Activated CD4-positive, CD25-positive, alpha-beta regulatory T cell (primary cell): ENCODE data around the gene PRLR.

Source experiments
- DNase-seq, 4 experiments: peaks; one replicate each; lab custom pipeline; 2025; lab: John Stamatoyannopoulos, UW

PRLR gene

GRCh38 chr5:35159370-35159742 is 70.9 kb downstream of the PRLR start:
- no peak for DNase-seq

- DNase-seq, result no peak
These were observed 71.5 kb downstream of the PRLR start for GRCh38 chr5:35158622-35159369.

- no peak for DNase-seq
These were observed 72.1 kb downstream of the PRLR start for GRCh38 chr5:35158204-35158603.

- DNase-seq, result no peak
These were observed 76.8 kb downstream of the PRLR start for GRCh38 chr5:35153375-35153932.

GRCh38 chr5:35152733-35153132 is 77.6 kb downstream of the PRLR start:
- DNase-seq, result no peak

GRCh38 chr5:35151146-35151920 is 79.0 kb downstream of the PRLR start:
- no peak for DNase-seq

- DNase-seq, result no peak
These were observed 81.2 kb downstream of the PRLR start for GRCh38 chr5:35149041-35149440.

- no peak for DNase-seq
These were observed 83.9 kb downstream of the PRLR start for GRCh38 chr5:35146406-35146805.

GRCh38 chr5:35145691-35146317 is 84.5 kb downstream of the PRLR start:
- no peak for DNase-seq

GRCh38 chr5:35145012-35145411 is 85.3 kb downstream of the PRLR start:
- DNase-seq, result no peak

- DNase-seq, result no peak
These were observed 86.4 kb downstream of the PRLR start for GRCh38 chr5:35143841-35144240.

GRCh38 chr5:35141739-35142138 is 88.5 kb downstream of the PRLR start:
- no peak for DNase-seq

- no peak for DNase-seq
These were observed 92.1 kb downstream of the PRLR start for GRCh38 chr5:35138232-35138631.

- DNase-seq, result no peak
These were observed 93.9 kb downstream of the PRLR start for GRCh38 chr5:35136386-35136785.

GRCh38 chr5:35135239-35135700 is 95.0 kb downstream of the PRLR start:
- no peak for DNase-seq

- DNase-seq, result no peak
These were observed 95.8 kb downstream of the PRLR start for GRCh38 chr5:35134278-35135030.

- no peak for DNase-seq
These were observed 97.1 kb downstream of the PRLR start for GRCh38 chr5:35133186-35133585.

- DNase-seq, result no peak
These were observed 98.6 kb downstream of the PRLR start for GRCh38 chr5:35131723-35132122.

GRCh38 chr5:35129921-35130485 is 100.3 kb downstream of the PRLR start:
- no peak for DNase-seq

GRCh38 chr5:35129276-35129675 is 101.0 kb downstream of the PRLR start:
- DNase-seq, result no peak

GRCh38 chr5:35127006-35127405 is 103.3 kb downstream of the PRLR start:
- no peak for DNase-seq

GRCh38 chr5:35125746-35126145 is 104.5 kb downstream of the PRLR start:
- no peak for DNase-seq
